Neural cell (in vitro differentiated cells): ENCODE measurements around the gene DACH1. TPM values are rescaled to one million over a fixed set of nuclear protein-coding genes. Genes with fewer than 3 reads are reported as not detected.

Experiments
- H2AFZ ChIP-seq: fragments of 200-600, 300-800 bp; sonication (generic), shearing (Covaris generic); 2 replicates; pipeline ENCODE4 v1.6.0; 2014; ENCODE audit warnings: low read depth, mild to moderate bottlenecking, antibody characterized with exemption, low read length, moderate library complexity
- H3F3A ChIP-seq: fragments of 200-600 bp; shearing (Covaris generic); 2 replicates; pipeline ENCODE4 v1.6.1; 2016; ENCODE audit warnings: mild to moderate bottlenecking, moderate library complexity, mixed read lengths, antibody characterized with exemption, low read length; ENCODE audit not compliant: insufficient read depth, poor library complexity, severe bottlenecking
- H3K27ac ChIP-seq: fragments of 200-600, 300-800 bp; sonication (generic), shearing (Covaris generic); 2 replicates; pipeline ENCODE4 v1.5.1; 2014; ENCODE audit warnings: mild to moderate bottlenecking, low read length, moderate library complexity
- H3K27me3 ChIP-seq: fragments of 300-800, 200-600 bp; sonication (generic), shearing (Covaris generic); 2 replicates; pipeline ENCODE4 v1.6.0; 2014; ENCODE audit warnings: mild to moderate bottlenecking, low read depth, low read length, moderate library complexity; ENCODE audit not compliant: insufficient read depth
- H3K36me3 ChIP-seq: fragments of 300-800, 200-600 bp; sonication (generic), shearing (Covaris generic); 2 replicates; pipeline ENCODE4 v1.5.1; 2014; ENCODE audit warnings: mild to moderate bottlenecking, antibody characterized with exemption, low read length, moderate library complexity; ENCODE audit not compliant: insufficient read depth
- H3K4me2 ChIP-seq: fragments of 300-800, 200-600 bp; sonication (generic), shearing (Covaris generic); 2 replicates; pipeline ENCODE4 v1.6.0; 2014; ENCODE audit warnings: mild to moderate bottlenecking, low read length
- H3K4me3 ChIP-seq: fragments of 300-800, 200-600 bp; sonication (generic), shearing (Covaris generic); 2 replicates; pipeline ENCODE4 v1.5.1; 2014; ENCODE audit warnings: mild to moderate bottlenecking, low read length, moderate library complexity
- H3K79me2 ChIP-seq: fragments of 200-600 bp; shearing (Covaris generic); replicated peaks from 2 replicates; pipeline ENCODE4 v1.6.0; 2014; ENCODE audit warnings: mild to moderate bottlenecking, low read length, moderate library complexity; ENCODE audit not compliant: insufficient read depth
- H3K9ac ChIP-seq: fragments of 300-800, 200-600 bp; sonication (generic), shearing (Covaris generic); 2 replicates; pipeline ENCODE4 v1.6.1; 2016; ENCODE audit warnings: mild to moderate bottlenecking, low read length, mixed read lengths
- H3K9me2 ChIP-seq: fragments of 200-600 bp; shearing (Covaris generic); 2 replicates; pipeline ENCODE4 v1.6.1; 2016; ENCODE audit warnings: mild to moderate bottlenecking, low read length, mixed read lengths; ENCODE audit not compliant: insufficient read depth
- H3K9me3 ChIP-seq: fragments of 200-600, 300-800 bp; sonication (generic), shearing (Covaris generic); 2 replicates; pipeline ENCODE4 v1.6.1; 2016; ENCODE audit warnings: mild to moderate bottlenecking, mixed run types, low read length, moderate library complexity, mixed read lengths
- H4K20me1 ChIP-seq: fragments of 200-600 bp; shearing (Covaris generic); 2 replicates; pipeline ENCODE4 v1.6.1; 2016; ENCODE audit warnings: mild to moderate bottlenecking, mixed run types; ENCODE audit not compliant: insufficient read depth
- EP300 ChIP-seq: fragments of 450-650 bp; conservative IDR thresholded peaks from 2 replicates; pipeline ENCODE4 v1.6.1; 2014; ENCODE audit warnings: antibody characterized with exemption, mild to moderate bottlenecking, moderate library complexity; ENCODE audit not compliant: poor library complexity, severe bottlenecking
- EZH2 ChIP-seq: fragments of 200-600, 300-800 bp; shearing (Covaris generic), sonication (generic); IDR thresholded peaks from 2 replicates; pipeline ENCODE4 v1.6.1; 2014; ENCODE audit warnings: antibody characterized with exemption, low read length, borderline replicate concordance, mild to moderate bottlenecking; ENCODE audit not compliant: insufficient read depth, poor library complexity, severe bottlenecking
- MXI1 ChIP-seq: fragments of 450-650 bp; conservative IDR thresholded peaks from 2 replicates; pipeline ENCODE4 v1.6.1; 2014; ENCODE audit warnings: antibody characterized with exemption, mild to moderate bottlenecking; ENCODE audit not compliant: poor library complexity, severe bottlenecking
- POLR2AphosphoS5 ChIP-seq: IDR thresholded peaks from 2 replicates; pipeline ENCODE4 v1.6.1; 2012
- RAD21 ChIP-seq: fragments of 450-650 bp; conservative IDR thresholded peaks from 2 replicates; pipeline ENCODE4 v1.6.1; 2014; ENCODE audit warnings: antibody characterized with exemption, mild to moderate bottlenecking, moderate library complexity
- SMC3 ChIP-seq: fragments of 450-650 bp; conservative IDR thresholded peaks from 2 replicates; pipeline ENCODE4 v1.6.1; 2014; ENCODE audit warnings: antibody characterized with exemption, mild to moderate bottlenecking, moderate library complexity; ENCODE audit not compliant: poor library complexity
- TAF1 ChIP-seq: IDR thresholded peaks from 2 replicates; pipeline ENCODE4 v1.6.1; 2012; ENCODE audit warnings: low read depth
- polyA plus RNA-seq: library from polyadenylated mRNA; depleted of rRNA; stranded (reverse); fragments of >200 nt; gene quantifications from 2 replicates; pipeline ENCODE4 v1.2.3, GENCODE V29; 2014
- TF ChIP-seq, protein P1 (sequence below): IDR thresholded peaks from 2 replicates; pipeline ENCODE4 v1.6.1; 2012; ENCODE audit warnings: borderline replicate concordance
- TF ChIP-seq, protein P2 (sequence below): fragments of 450-650 bp; IDR thresholded peaks from 2 replicates; pipeline ENCODE4 v1.5.1; 2014; ENCODE audit warnings: antibody characterized with exemption, mild to moderate bottlenecking, moderate library complexity; ENCODE audit not compliant: poor library complexity, severe bottlenecking

DACH1 gene
- polyA plus RNA-seq, 1 donor from 2014 or later, result 20.0 TPM

DNA sequence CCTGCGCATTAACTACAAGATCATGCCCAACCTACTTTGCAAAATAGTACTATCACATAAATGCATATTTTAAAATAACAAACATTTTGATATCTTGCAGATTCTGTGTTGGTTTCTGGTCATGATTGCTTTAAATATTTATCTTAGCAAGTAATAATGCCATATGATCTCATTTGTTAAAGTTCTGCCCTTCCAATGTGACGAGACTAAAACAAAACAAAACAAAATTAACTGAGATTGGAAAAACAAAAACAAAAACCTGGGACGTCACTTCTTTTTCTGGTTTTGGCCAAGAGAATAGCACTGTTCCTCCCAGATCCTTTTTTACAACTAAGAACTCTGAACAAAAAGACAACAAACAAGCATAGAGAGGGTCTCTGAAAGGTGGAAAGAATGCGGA lies 436.3 kb downstream of the DACH1 start:
- H3K27ac ChIP-seq, result no peak overlapping the region
- H3K4me3 ChIP-seq, result no peak overlapping the region
- H3K27me3 ChIP-seq, result no peaks in the 10 kb centered on the region
- H3K9ac ChIP-seq, result no peak overlapping the region
- TF ChIP-seq RAD21 (no peak), MXI1 (no peak), POLR2AphosphoS5 (no peak), EP300 (no peak), EZH2 (no peak), TAF1 (no peak), SMC3 (no peak)
- TF ChIP-seq, protein P1, sequence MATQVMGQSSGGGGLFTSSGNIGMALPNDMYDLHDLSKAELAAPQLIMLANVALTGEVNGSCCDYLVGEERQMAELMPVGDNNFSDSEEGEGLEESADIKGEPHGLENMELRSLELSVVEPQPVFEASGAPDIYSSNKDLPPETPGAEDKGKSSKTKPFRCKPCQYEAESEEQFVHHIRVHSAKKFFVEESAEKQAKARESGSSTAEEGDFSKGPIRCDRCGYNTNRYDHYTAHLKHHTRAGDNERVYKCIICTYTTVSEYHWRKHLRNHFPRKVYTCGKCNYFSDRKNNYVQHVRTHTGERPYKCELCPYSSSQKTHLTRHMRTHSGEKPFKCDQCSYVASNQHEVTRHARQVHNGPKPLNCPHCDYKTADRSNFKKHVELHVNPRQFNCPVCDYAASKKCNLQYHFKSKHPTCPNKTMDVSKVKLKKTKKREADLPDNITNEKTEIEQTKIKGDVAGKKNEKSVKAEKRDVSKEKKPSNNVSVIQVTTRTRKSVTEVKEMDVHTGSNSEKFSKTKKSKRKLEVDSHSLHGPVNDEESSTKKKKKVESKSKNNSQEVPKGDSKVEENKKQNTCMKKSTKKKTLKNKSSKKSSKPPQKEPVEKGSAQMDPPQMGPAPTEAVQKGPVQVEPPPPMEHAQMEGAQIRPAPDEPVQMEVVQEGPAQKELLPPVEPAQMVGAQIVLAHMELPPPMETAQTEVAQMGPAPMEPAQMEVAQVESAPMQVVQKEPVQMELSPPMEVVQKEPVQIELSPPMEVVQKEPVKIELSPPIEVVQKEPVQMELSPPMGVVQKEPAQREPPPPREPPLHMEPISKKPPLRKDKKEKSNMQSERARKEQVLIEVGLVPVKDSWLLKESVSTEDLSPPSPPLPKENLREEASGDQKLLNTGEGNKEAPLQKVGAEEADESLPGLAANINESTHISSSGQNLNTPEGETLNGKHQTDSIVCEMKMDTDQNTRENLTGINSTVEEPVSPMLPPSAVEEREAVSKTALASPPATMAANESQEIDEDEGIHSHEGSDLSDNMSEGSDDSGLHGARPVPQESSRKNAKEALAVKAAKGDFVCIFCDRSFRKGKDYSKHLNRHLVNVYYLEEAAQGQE, result no peak
- TF ChIP-seq, protein P2, sequence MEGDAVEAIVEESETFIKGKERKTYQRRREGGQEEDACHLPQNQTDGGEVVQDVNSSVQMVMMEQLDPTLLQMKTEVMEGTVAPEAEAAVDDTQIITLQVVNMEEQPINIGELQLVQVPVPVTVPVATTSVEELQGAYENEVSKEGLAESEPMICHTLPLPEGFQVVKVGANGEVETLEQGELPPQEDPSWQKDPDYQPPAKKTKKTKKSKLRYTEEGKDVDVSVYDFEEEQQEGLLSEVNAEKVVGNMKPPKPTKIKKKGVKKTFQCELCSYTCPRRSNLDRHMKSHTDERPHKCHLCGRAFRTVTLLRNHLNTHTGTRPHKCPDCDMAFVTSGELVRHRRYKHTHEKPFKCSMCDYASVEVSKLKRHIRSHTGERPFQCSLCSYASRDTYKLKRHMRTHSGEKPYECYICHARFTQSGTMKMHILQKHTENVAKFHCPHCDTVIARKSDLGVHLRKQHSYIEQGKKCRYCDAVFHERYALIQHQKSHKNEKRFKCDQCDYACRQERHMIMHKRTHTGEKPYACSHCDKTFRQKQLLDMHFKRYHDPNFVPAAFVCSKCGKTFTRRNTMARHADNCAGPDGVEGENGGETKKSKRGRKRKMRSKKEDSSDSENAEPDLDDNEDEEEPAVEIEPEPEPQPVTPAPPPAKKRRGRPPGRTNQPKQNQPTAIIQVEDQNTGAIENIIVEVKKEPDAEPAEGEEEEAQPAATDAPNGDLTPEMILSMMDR, result no peak
- no peak overlapping the region for H3K4me2 ChIP-seq
- no peaks in the 10 kb centered on the region for H3K9me2 ChIP-seq
- H3F3A ChIP-seq, result no peaks in the 10 kb centered on the region
- no peaks in the 10 kb centered on the region for H3K36me3 ChIP-seq
- no peak overlapping the region for H2AFZ ChIP-seq
- H3K9me3 ChIP-seq, result no peaks in the 10 kb centered on the region
- H3K79me2 ChIP-seq, result no peaks in the 10 kb centered on the region
- H4K20me1 ChIP-seq, result no peaks in the 10 kb centered on the region

DNA sequence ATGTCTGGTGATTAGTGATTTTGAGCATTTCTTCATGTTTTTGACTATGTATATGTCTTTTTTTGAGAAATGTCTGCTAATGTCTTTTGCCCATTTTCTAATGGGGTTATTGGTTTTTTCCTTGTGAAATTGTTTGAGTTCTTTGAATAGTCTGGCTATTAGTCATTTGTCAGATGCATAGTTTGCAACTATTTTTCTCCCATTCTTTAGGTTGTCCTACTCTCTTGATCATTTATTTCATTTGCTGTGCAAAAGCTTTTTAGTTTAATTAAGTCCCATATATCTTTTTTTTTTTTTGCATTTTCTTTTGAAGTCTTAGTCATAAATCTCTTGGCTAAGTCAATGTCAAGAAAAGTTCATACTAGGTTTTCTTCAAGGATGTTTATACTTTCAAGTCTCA lies 449.8 kb downstream of the DACH1 start:
- Histone ChIP-seq H2AFZ (no peak overlapping the region), H3K79me2 (no peaks in the 10 kb centered on the region), H3K27me3 (no peaks in the 10 kb centered on the region), H4K20me1 (no peaks in the 10 kb centered on the region), H3F3A (no peaks in the 10 kb centered on the region), H3K9me3 (no peaks in the 10 kb centered on the region), H3K4me3 (no peak overlapping the region), H3K36me3 (no peaks in the 10 kb centered on the region), H3K4me2 (no peak overlapping the region), H3K27ac (no peak overlapping the region), H3K9ac (no peak overlapping the region), H3K9me2 (no peaks in the 10 kb centered on the region)
- TF ChIP-seq, protein P1, result no peak
- TF ChIP-seq RAD21 (no peak), TAF1 (no peak), EZH2 (no peak), EP300 (no peak), SMC3 (no peak)
- TF ChIP-seq, protein P2, result no peak
